ENCODE results near the gene FAM118A. TPM values are rescaled to one million over a fixed set of nuclear protein-coding genes. Genes with fewer than 3 reads are reported as not detected.

Gene FAM118A
- total RNA-seq, 1 donor from 2014 or later: 18.3 TPM

DNA sequence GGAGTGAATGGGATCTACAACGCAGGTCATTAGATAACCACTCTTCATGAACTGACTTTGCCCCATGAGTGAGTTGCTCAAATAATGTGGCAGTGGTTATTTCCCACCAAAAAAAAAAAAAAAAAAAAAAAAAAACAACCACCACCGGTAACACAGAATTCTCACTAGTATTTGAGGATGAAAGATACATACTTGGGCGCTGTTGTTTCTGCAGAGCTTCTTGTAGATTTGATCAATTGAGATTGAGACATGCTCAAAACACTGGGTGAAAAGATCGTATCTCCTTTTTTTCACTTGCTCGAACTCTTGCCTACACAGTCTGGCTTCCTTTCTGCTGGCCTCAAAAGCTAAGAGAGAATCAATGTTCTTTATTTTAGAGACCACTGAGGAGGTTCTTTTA, 44.1 kb downstream of the FAM118A start:
- FAIRE-seq: no peak
- peaks cover 6% of the 10 kb centered on the region for H3K4me1 Mint-ChIP-seq (ENCODE audit: low read depth, unreplicated experiment)
- H3K4me3 ChIP-seq (ENCODE audit: insufficient read depth, low read depth, low read length): no peak overlapping the region
- TF ChIP-seq, protein P1, sequence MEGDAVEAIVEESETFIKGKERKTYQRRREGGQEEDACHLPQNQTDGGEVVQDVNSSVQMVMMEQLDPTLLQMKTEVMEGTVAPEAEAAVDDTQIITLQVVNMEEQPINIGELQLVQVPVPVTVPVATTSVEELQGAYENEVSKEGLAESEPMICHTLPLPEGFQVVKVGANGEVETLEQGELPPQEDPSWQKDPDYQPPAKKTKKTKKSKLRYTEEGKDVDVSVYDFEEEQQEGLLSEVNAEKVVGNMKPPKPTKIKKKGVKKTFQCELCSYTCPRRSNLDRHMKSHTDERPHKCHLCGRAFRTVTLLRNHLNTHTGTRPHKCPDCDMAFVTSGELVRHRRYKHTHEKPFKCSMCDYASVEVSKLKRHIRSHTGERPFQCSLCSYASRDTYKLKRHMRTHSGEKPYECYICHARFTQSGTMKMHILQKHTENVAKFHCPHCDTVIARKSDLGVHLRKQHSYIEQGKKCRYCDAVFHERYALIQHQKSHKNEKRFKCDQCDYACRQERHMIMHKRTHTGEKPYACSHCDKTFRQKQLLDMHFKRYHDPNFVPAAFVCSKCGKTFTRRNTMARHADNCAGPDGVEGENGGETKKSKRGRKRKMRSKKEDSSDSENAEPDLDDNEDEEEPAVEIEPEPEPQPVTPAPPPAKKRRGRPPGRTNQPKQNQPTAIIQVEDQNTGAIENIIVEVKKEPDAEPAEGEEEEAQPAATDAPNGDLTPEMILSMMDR (IDR thresholded peaks at IDR 0.05; ENCODE audit: insufficient read depth, low read depth, low read length): no peak
- no peak for TF ChIP-seq EZH2 (IDR thresholded peaks at IDR 0.05; ENCODE audit: insufficient read depth, low read length)
- peaks cover 6% of the 10 kb centered on the region for H3K27me3 Mint-ChIP-seq (ENCODE audit: low read depth, unreplicated experiment)
- H3K27ac ChIP-seq (ENCODE audit: low read depth, low read length): no peak overlapping the region
- H3K9me3 ChIP-seq (ENCODE audit: insufficient read depth, low read depth, low read length): no peaks in the 10 kb centered on the region
- H3K4me3 Mint-ChIP-seq (ENCODE audit: unreplicated experiment): no peak overlapping the region
- H3K36me3 Mint-ChIP-seq (ENCODE audit: low read depth, unreplicated experiment): no peaks in the 10 kb centered on the region
- H3K4me2 ChIP-seq (ENCODE audit: low read length): no peak overlapping the region
- H3K79me2 ChIP-seq (ENCODE audit: insufficient read depth, low read length): no peaks in the 10 kb centered on the region
- no peak overlapping the region for H2AFZ ChIP-seq (ENCODE audit: low read depth, low read length)
- no peaks in the 10 kb centered on the region for H3K36me3 ChIP-seq (ENCODE audit: insufficient read depth, low read length)
- H3K27me3 ChIP-seq (ENCODE audit: insufficient read depth, low read length): no peaks in the 10 kb centered on the region
- no peak for DNase-seq (ENCODE audit: low read depth)
- no peak overlapping the region for H3K27ac Mint-ChIP-seq (ENCODE audit: unreplicated experiment)
- no peaks in the 10 kb centered on the region for H4K20me1 ChIP-seq (ENCODE audit: insufficient read depth, low read length)
- no peaks in the 10 kb centered on the region for H3K9me3 Mint-ChIP-seq (ENCODE audit: unreplicated experiment)
- H3K4me1 ChIP-seq (ENCODE audit: insufficient read depth, low read length): no peaks in the 10 kb centered on the region
- H3K9ac ChIP-seq (ENCODE audit: low read length): no peak overlapping the region

DNA sequence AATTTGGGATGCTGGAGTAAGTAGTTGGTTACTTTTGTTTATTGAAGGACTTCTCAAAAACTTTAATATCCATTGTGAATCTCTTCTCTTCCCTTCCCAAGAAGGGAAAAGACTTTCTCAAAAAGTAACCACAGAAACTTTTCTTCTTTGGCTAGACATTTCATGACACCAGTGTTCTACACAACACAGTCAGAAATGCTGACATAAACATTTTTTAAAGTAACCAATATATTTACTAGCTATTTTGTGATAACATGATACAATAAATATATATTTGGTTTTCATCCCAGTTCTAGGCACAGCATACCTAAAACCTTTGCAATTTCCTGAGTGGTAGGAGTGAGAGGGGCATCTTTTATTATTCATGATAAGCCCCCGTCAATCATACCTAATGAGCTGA, 47.8 kb downstream of the FAM118A start:
- no peaks in the 10 kb centered on the region for H3K79me2 ChIP-seq (ENCODE audit: insufficient read depth, low read length)
- H4K20me1 ChIP-seq (ENCODE audit: insufficient read depth, low read length): no peaks in the 10 kb centered on the region
- no peak for TF ChIP-seq EZH2 (IDR thresholded peaks at IDR 0.05; ENCODE audit: insufficient read depth, low read length)
- DNase-seq (ENCODE audit: low read depth): no peak
- no peaks in the 10 kb centered on the region for H3K36me3 ChIP-seq (ENCODE audit: insufficient read depth, low read length)
- no peak overlapping the region for H3K4me2 ChIP-seq (ENCODE audit: low read length)
- H3K4me1 Mint-ChIP-seq (ENCODE audit: low read depth, unreplicated experiment): peaks cover 4% of the 10 kb centered on the region
- H3K4me1 ChIP-seq (ENCODE audit: insufficient read depth, low read length): no peaks in the 10 kb centered on the region
- peaks cover 4% of the 10 kb centered on the region for H3K27me3 ChIP-seq (ENCODE audit: insufficient read depth, low read length)
- H3K4me3 Mint-ChIP-seq (ENCODE audit: unreplicated experiment): no peak overlapping the region
- H3K4me3 ChIP-seq (ENCODE audit: insufficient read depth, low read depth, low read length): no peak overlapping the region
- H3K36me3 Mint-ChIP-seq (ENCODE audit: low read depth, unreplicated experiment): no peaks in the 10 kb centered on the region
- H3K27me3 Mint-ChIP-seq (ENCODE audit: low read depth, unreplicated experiment): peaks cover 29% of the 10 kb centered on the region
- no peak overlapping the region for H2AFZ ChIP-seq (ENCODE audit: low read depth, low read length)
- no peak overlapping the region for H3K9ac ChIP-seq (ENCODE audit: low read length)
- FAIRE-seq: no peak
- no peak overlapping the region for H3K27ac Mint-ChIP-seq (ENCODE audit: unreplicated experiment)
- no peak overlapping the region for H3K27ac ChIP-seq (ENCODE audit: low read depth, low read length)
- no peaks in the 10 kb centered on the region for H3K9me3 ChIP-seq (ENCODE audit: insufficient read depth, low read depth, low read length)
- no peaks in the 10 kb centered on the region for H3K9me3 Mint-ChIP-seq (ENCODE audit: unreplicated experiment)

DNA sequence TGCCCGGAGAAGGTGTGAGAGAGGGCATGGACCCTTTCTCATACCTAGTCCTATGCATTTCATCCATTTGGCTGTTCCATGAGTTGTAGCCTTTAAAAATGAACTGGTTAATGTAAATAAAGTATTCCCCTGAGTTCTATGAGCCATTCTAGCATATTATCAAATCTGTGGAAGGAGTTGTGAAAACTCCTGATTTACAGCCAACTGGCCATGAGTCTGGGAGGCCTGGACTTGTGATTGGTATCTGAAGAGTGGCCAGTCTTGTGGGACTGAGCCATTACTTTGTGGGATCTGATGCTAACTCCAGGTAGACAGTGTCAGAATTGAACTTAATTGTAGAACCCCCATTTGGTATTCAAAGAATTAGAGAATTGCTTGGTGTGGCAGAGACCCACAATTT, 48.4 kb downstream of the FAM118A start:
- no peak overlapping the region for H3K27ac Mint-ChIP-seq (ENCODE audit: unreplicated experiment)
- DNase-seq (ENCODE audit: low read depth): no peak
- H3K36me3 ChIP-seq (ENCODE audit: insufficient read depth, low read length): no peaks in the 10 kb centered on the region
- no peaks in the 10 kb centered on the region for H3K36me3 Mint-ChIP-seq (ENCODE audit: low read depth, unreplicated experiment)
- no peaks in the 10 kb centered on the region for H3K79me2 ChIP-seq (ENCODE audit: insufficient read depth, low read length)
- no peak for FAIRE-seq
- no peak overlapping the region for H2AFZ ChIP-seq (ENCODE audit: low read depth, low read length)
- H3K27me3 ChIP-seq (ENCODE audit: insufficient read depth, low read length): peaks cover 4% of the 10 kb centered on the region
- H3K4me1 Mint-ChIP-seq (ENCODE audit: low read depth, unreplicated experiment): no peaks in the 10 kb centered on the region
- H3K4me2 ChIP-seq (ENCODE audit: low read length): no peak overlapping the region
- no peaks in the 10 kb centered on the region for H3K9me3 Mint-ChIP-seq (ENCODE audit: unreplicated experiment)
- TF ChIP-seq, protein P1 (IDR thresholded peaks at IDR 0.05; ENCODE audit: insufficient read depth, low read depth, low read length): no peak
- no peak for TF ChIP-seq EZH2 (IDR thresholded peaks at IDR 0.05; ENCODE audit: insufficient read depth, low read length)
- no peaks in the 10 kb centered on the region for H3K4me1 ChIP-seq (ENCODE audit: insufficient read depth, low read length)
- peaks cover 32% of the 10 kb centered on the region for H3K27me3 Mint-ChIP-seq (ENCODE audit: low read depth, unreplicated experiment)
- no peak overlapping the region for H3K4me3 Mint-ChIP-seq (ENCODE audit: unreplicated experiment)
- no peaks in the 10 kb centered on the region for H4K20me1 ChIP-seq (ENCODE audit: insufficient read depth, low read length)
- H3K9ac ChIP-seq (ENCODE audit: low read length): no peak overlapping the region
- no peak overlapping the region for H3K27ac ChIP-seq (ENCODE audit: low read depth, low read length)
- no peaks in the 10 kb centered on the region for H3K9me3 ChIP-seq (ENCODE audit: insufficient read depth, low read depth, low read length)
- H3K4me3 ChIP-seq (ENCODE audit: insufficient read depth, low read depth, low read length): no peak overlapping the region

All from astrocyte (in vitro differentiated cells and primary cell).